ENCODE results near the gene TDRD7.

TDRD7 gene

DNA sequence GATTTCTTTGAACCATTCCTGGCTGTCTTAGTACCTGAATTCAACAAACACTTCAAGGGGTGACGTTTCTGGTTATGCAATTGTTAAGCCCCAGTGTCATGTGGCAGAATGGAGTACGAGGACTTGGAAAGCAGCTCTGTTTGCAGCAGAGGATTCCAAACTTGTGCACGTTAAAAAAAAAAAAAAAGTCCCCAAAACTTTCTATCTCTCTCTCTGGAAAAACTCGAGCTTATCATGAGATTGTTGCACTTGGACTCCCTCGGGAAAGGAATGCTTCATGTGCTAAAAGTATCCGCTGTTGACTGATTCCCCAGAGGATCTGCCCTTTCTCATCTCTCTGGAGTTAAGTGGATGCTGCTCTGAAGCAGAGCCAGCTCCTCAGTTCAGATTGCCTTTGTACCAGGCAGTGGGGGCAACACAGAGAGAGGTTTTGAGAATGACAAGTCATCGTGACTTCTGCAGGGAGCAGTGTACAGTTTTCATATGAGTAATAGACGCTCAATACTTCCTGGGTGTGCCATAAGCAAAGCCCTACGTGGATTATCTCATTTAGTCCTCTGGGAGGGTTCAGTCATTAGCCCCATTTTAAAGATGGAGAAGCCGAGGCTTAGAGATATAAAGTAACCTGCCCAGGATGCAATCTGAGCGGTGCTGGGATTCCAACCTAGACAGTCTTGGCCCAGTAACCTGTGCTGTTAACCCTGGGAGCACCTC, 117.6 kb downstream of the TDRD7 start:
- no peak for DNase-seq

DNA sequence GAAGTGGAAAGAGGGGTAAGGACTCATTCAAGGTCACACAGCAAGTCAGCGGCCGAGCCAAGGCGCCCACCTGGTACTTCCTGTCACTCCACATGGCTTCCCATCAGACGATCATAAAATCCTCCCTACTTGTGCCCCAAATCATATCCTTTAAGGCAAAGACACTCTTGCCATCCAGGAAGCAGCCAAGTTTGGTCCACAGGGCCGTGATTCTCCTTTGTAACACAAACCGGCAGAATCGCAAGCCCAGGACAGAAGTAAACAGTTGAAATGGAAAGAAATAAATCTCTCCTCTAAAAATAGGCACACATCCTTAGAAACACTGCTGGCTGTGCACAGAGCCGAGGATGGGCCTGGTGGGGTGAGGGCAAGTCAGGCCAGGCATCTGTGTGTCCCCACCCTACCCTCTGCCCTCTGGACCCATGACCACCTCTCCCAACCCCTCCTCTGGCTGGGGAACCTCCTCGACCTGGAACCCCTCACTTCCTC, 120.0 kb downstream of the TDRD7 start:
- no peak for DNase-seq

DNA sequence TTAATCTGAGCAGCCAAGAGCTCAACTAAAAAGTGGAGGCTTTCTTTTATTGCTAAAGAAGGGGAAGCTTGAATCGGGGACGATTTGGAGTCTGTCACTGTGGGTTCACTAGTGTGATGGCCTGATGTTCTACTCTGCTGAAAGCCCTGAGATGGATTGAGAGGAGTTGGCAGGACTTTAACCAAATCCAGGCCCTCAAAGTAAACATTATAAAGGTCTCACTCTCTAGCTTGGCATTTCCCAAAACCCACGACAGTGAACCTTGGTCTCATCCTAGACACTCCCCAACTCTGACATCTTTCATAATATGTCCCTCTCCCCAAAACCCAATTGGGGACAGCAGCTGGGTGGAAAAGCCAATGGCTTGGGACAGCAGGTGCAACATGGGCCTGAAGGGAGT, 122.3 kb downstream of the TDRD7 start:
- DNase-seq = no peak

DNA sequence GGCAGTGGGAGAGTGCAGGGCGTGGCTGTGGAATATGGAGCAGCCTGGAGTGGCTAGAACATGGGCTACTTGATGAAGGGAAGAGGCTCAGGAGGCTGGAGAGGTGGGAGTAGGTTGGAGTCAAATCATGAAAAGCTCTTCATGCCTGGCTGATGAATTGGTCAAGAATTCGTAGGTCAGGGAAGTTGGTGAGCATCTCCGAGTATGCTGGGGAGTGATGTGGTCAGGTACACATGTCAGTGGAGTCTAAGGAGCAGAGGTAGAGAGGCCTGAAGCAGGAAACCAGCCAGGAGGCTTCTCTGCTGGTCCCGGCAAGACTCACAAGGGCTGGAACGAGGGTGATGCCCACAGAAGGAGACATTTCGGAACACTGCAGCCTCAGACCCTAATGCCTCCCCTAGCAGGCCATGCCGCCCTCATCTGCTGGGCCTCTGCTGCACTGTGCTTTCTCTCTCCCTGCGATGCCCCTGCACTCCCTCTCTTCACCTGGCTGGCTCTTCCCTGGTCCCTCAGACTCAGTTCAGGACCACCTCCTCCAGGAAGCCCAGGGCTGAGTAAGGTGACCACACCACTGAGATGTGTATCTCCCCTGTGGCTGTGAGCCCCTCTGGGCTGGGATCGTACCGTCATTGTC, 123.2 kb downstream of the TDRD7 start:
- DNase-seq = no peak

DNA sequence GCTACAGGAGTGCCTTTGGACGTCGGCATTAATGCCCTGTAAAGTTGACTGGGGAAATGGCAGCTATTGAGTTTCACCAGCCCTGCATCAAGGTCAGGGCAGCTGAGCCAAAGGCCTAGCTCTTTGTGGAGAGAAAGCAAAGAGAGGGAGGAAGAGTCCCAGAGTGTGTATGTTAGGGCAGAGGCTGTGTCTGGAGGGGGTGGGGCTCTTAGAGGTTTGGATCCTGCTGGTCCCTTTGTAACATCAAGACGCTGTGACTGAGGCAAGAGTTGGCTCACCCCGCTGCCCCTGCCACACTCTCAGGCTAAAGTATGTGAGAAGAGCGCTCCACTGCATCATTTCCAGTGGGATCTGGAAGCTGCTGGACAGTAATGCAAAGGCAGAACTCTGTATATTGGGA, 123.9 kb downstream of the TDRD7 start:
- no peak for DNase-seq

DNA sequence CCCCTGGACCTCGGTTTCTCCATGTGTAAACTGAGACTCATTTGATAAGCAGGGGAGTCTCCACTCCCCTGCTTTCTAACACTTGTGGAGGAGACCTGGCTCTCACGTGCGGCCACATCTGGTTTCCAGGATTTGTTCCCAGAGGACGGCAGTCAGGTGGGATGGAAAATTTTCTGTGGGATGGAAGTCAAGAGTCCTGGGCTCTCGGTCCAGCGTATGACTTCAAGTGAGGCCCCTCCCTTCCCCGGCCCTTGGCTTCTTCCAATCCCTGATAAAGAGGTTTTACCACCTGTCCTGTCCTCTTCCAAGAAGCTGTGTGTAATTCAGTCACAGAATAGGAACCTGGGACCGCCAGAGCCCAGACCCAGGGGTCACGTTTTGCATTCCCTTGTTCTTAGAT, 124.6 kb downstream of the TDRD7 start:
- DNase-seq = no peak

DNA sequence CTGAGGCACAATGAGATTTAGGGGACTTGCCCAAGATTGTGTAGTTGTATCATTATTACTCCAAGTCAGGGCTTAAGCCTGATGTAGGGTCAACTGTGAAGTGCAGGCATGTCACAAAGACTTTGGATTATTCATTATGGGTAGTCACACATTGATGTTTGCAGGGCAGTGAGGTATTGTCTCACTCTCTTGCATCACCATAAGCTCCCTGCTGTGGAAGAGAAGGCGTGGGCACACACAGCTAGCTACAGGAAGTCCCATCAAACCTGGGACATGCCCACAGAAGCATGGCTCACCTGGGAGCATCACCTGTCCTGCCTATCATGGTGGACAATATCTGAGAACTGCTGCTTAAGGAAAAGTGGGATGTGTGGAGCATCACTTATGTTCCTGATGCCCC, 131.7 kb downstream of the TDRD7 start:
- no peak for DNase-seq

DNA sequence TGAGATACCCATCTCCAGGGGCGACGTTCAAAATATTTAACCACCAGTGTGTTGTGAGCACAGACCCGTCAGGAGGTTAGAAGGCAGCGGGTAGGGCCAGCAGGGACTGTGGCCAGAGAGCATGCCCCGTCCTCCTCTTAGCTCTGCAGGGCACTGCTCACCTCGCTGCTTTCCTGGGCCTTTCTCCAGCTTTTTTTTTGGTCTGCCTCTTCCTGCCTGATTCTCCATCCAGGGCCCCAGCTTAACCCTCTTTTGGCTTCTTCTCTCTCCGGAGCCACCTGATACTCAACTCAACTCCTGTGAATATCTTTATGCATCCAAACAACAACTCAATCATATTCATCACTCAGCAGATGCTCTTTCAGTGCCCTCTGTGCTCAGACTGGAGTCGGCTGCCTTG, 133.6 kb downstream of the TDRD7 start:
- DNase-seq = no peak
